ENCODE results near the gene SIAE. TPM values are rescaled to one million over a fixed set of nuclear protein-coding genes. Genes with fewer than 3 reads are reported as not detected.

SIAE gene
- total RNA-seq, 6 experiments from 2014 or later, result 30.9 to 56.8 (median 35.6) TPM

DNA sequence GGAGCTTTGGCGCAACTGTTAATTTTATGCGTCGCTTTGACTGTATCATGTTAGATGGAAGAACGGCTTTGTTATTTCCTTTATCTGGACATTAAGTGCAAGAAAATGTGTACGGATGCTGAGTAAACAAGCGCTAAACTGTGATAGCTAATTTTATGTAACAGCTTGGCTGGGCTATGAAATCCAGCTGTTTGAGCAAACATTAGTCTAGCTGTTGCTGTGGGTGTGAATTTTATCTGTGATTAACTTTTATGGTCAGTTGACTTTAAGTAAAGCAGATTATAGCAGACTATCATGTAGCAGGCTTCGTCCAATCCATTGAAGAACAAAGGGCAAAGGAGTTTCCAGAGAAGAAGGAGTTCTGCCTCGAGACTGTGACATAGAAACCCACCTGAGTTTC, 89.8 kb downstream of the SIAE start:
- ATAC-seq (no peak), DNase-seq (no peak)
- TF ChIP-seq POLR2A (IDR thresholded peaks at IDR 0.05), result no peak
- TF ChIP-seq, protein P1, sequence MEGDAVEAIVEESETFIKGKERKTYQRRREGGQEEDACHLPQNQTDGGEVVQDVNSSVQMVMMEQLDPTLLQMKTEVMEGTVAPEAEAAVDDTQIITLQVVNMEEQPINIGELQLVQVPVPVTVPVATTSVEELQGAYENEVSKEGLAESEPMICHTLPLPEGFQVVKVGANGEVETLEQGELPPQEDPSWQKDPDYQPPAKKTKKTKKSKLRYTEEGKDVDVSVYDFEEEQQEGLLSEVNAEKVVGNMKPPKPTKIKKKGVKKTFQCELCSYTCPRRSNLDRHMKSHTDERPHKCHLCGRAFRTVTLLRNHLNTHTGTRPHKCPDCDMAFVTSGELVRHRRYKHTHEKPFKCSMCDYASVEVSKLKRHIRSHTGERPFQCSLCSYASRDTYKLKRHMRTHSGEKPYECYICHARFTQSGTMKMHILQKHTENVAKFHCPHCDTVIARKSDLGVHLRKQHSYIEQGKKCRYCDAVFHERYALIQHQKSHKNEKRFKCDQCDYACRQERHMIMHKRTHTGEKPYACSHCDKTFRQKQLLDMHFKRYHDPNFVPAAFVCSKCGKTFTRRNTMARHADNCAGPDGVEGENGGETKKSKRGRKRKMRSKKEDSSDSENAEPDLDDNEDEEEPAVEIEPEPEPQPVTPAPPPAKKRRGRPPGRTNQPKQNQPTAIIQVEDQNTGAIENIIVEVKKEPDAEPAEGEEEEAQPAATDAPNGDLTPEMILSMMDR (IDR thresholded peaks at IDR 0.05), result no peak
- intact Hi-C loops (cut with DNase I), result loop anchor here in 1 of 2 donors (10.0 kb wide), 1 partner anchor 169 kb away; no protein-coding TSS in a partner anchor
- H3K27ac ChIP-seq, result no peak overlapping the region
- no peaks in the 10 kb centered on the region for H3K9me3 ChIP-seq
- WGBS (ENCODE audit: insufficient coverage, low coverage, low lambda C conversion rate, missing lambda C conversion rate), result 55% methylated on average over 8 of the region's 8 CpGs
- H3K36me3 ChIP-seq, result no peaks in the 10 kb centered on the region
- no peak overlapping the region for H3K4me3 ChIP-seq
- H3K4me1 ChIP-seq, result no peaks in the 10 kb centered on the region
- H3K27me3 ChIP-seq, result peaks cover 0 to 4% of the 10 kb centered on the region in 2 donors

Small RNAs within 50 kb of the gene (small RNA-seq; reads per million reads assigned to genes)
- 0 reads per million in 2 experiments for gene RNA5SP352

Other genes with a start within 250 kb of the SIAE start
- gene OR8B4, start 248.9 kb downstream of the SIAE start, total RNA-seq, result not detected
- not detected for gene OR8B8, start 228.0 kb downstream of the SIAE start, total RNA-seq
- not detected for gene OR8B12, start 130.1 kb downstream of the SIAE start, total RNA-seq
- gene OR8A1, start 103.7 kb downstream of the SIAE start, total RNA-seq, result not detected
- not detected for gene PANX3, start 62.3 kb downstream of the SIAE start, total RNA-seq
- gene TBRG1, start 50.9 kb downstream of the SIAE start, total RNA-seq, result 10 to 100 TPM; 13.3 to 20.5 (median 17.9) TPM
- 1 to 10 TPM in 3 of 6 experiments, under 1 TPM in 3; 0.23 to 4.0 (median 1.2) TPM for gene SPA17, start 165 bp upstream of the SIAE start, total RNA-seq
- 1 to 10 TPM in 3 of 6 experiments, under 1 TPM in 2, not detected in 1; 0.43 to 4.6 (median 1.4) TPM for gene NRGN, start 66.2 kb upstream of the SIAE start, total RNA-seq
- gene VSIG2, start 78.5 kb upstream of the SIAE start, total RNA-seq, result 1 to 10 TPM in 2 of 6 experiments, under 1 TPM in 3, not detected in 1; 0.68 to 1.4 (median 0.83) TPM
- gene ESAM, start 88.6 kb upstream of the SIAE start, total RNA-seq, result 10 to 100 TPM in 3 of 6 experiments, 1 to 10 TPM in 3; 6.1 to 15.3 (median 9.7) TPM
- gene MSANTD2, start 126.7 kb upstream of the SIAE start, total RNA-seq, result 1 to 10 TPM; 2.6 to 4.7 (median 3.6) TPM
- gene ROBO3, start 191.7 kb upstream of the SIAE start, total RNA-seq, result 1 to 10 TPM in 5 of 6 experiments, under 1 TPM in 1; 0.80 to 3.6 (median 1.8) TPM
- 10 to 100 TPM in 3 of 6 experiments, 1 to 10 TPM in 3; 3.6 to 18.8 (median 9.0) TPM for gene ROBO4, start 224.1 kb upstream of the SIAE start, total RNA-seq
- under 1 TPM in 1 of 6 experiments, not detected in 5; 0.18 TPM for gene HEPN1, start 245.5 kb upstream of the SIAE start, total RNA-seq